GM12878 (cell line): ENCODE measurements around the gene SYMPK. TPM values are rescaled to one million over a fixed set of nuclear protein-coding genes. Genes with fewer than 3 reads are reported as not detected.

ENCODE experiments used
- ATAC-seq: fragments of 200-7000 bp; cut with Tn5 transposase; 3 replicates; pipeline ENCODE4 v1.9.1; 2020; ENCODE audit warnings: mild to moderate bottlenecking, moderate library complexity
- BruUV-seq: library from RNA; stranded (reverse); fragments of 400-500 nt; replicated peaks from 2 replicates; lab custom pipeline; 2021; lab: Mats Ljungman, UMichigan
- CTCF ChIA-PET: fragments of 300-600 bp; sonication (Branson Sonifier 250); formaldehyde crosslinking; extraction: SDS; loops from one replicate; lab custom pipeline; 2021; ENCODE audit warnings: inconsistent platforms; lab: Yijun Ruan, JAX
- POLR2A ChIA-PET: fragments of 350-600 bp; formaldehyde crosslinking; extraction: SDS; loops from one replicate; lab custom pipeline; 2021; ENCODE audit warnings: inconsistent platforms; lab: Charles Lee
- RAD21 ChIA-PET: fragments of 300-600 bp; sonication (Branson Sonifier 250); formaldehyde crosslinking; loops from one replicate; lab custom pipeline; 2023; ENCODE audit warnings: antibody characterized with exemption; ENCODE audit not compliant: unreplicated experiment; lab: Charles Lee
- SMC1A ChIA-PET: fragments of 300-600 bp; sonication (Branson Sonifier 250); formaldehyde crosslinking; loops from one replicate; lab custom pipeline; 2023; ENCODE audit not compliant: unreplicated experiment, uncharacterized antibody; lab: Charles Lee
- DNase-seq: peaks from one replicate; pipeline ENCODE4 v3.0.0-alpha.2; 2011; ENCODE audit warnings: low read depth, low spot score
- FAIRE-seq: peaks from 3 replicates; lab custom pipeline; 2011; peaks lifted over from hg19 to GRCh38; lab: Jason Lieb, UNC
- H2AFZ ChIP-seq: 2 replicates; pipeline ENCODE4 v1.6.0; 2011; ENCODE audit warnings: low read depth, low read length, control low read depth; ENCODE audit not compliant: control insufficient read depth
- H3K27ac ChIP-seq: 2 replicates; pipeline ENCODE4 v1.5.1; 2011; ENCODE audit warnings: control low read depth; ENCODE audit not compliant: control insufficient read depth, insufficient read depth
- H3K27me3 ChIP-seq, 2 experiments: replicated peaks in 1 of 2; 2 replicates each; pipeline versions ENCODE4 v1.6.0 to v1.6.1; 2011; ENCODE audit warnings: low read length in 1 of 2; ENCODE audit not compliant: control insufficient read depth in 2 of 2, insufficient read depth in 2 of 2
- H3K36me3 ChIP-seq, 2 experiments: 2 replicates each; pipeline ENCODE4 v1.5.1; 2011; ENCODE audit warnings: low read length in 1 of 2; ENCODE audit not compliant: control insufficient read depth in 2 of 2, insufficient read depth in 2 of 2
- H3K4me1 ChIP-seq: 2 replicates; pipeline ENCODE4 v1.6.1; 2011; ENCODE audit warnings: mild to moderate bottlenecking, low read length, moderate library complexity, mixed read lengths; ENCODE audit not compliant: control insufficient read depth, insufficient read depth
- H3K4me2 ChIP-seq: 2 replicates; pipeline ENCODE4 v1.6.0; 2011; ENCODE audit warnings: control low read depth; ENCODE audit not compliant: control insufficient read depth, insufficient read depth
- H3K4me3 ChIP-seq: fragments of 200-600 bp; sonication (generic); 2 replicates; pipeline ENCODE4 v1.5.1; 2016
- H3K79me2 ChIP-seq: 2 replicates; pipeline ENCODE4 v1.6.0; 2011; ENCODE audit warnings: low read length; ENCODE audit not compliant: control insufficient read depth, insufficient read depth
- H3K9ac ChIP-seq: 2 replicates; pipeline ENCODE4 v1.8.0; 2011; ENCODE audit warnings: low read length, control low read depth, mixed read lengths; ENCODE audit not compliant: control insufficient read depth, insufficient read depth
- H3K9me3 ChIP-seq: replicated peaks from 3 replicates; pipeline ENCODE4 v1.5.1; 2011; ENCODE audit warnings: mild to moderate bottlenecking, low read length; ENCODE audit not compliant: control insufficient read depth, insufficient read depth
- H4K20me1 ChIP-seq: 2 replicates; pipeline ENCODE4 v1.6.0; 2011; ENCODE audit not compliant: control insufficient read depth, insufficient read depth
- CBFB ChIP-seq: IDR thresholded peaks from 2 replicates; pipeline ENCODE4 v1.6.1; 2016; ENCODE audit warnings: antibody characterized with exemption, low read depth
- HDAC2 ChIP-seq: fragments of 200-600 bp; sonication (generic); IDR thresholded peaks from 2 replicates; pipeline ENCODE4 v1.6.1; 2017
- JUNB ChIP-seq: IDR thresholded peaks from 2 replicates; pipeline ENCODE4 v1.6.1; 2016; ENCODE audit warnings: antibody characterized with exemption, mild to moderate bottlenecking
- PRDM15 ChIP-seq: fragments of 450-650 bp; formaldehyde crosslinking; IDR thresholded peaks from 2 replicates; pipeline ENCODE4 v1.4.0; 2020; ENCODE audit warnings: mild to moderate bottlenecking, moderate library complexity
- WGBS: methylation state at CpG from one replicate; pipeline ENCODE4 v1.1.6; 2016; ENCODE audit warnings: low lambda C conversion rate; ENCODE audit not compliant: insufficient replicate concordance, insufficient coverage; ENCODE audit errors: missing lambda C conversion rate; 5-methylcytosine and 5-hydroxymethylcytosine counted together
- in situ Hi-C: fragments of 300-500 bp; cut with MboI; formaldehyde crosslinking; loops from 9 replicates; pipeline ENCODE4 v1.14.3; 2018; ENCODE audit warnings: mixed read lengths
- intact Hi-C: fragments of 100-400 bp; cut with micrococcal nuclease; formaldehyde crosslinking; loops from one replicate; pipeline ENCODE4 v1.14.2; 2022; ENCODE audit not compliant: unreplicated experiment
- polyA plus RNA-seq, 11 experiments: library from polyadenylated mRNA; depleted of rRNA in 4 of 11; unstranded in 6 of 11; stranded (reverse) in 5 of 11; fragments of >200 nt; fragmentation: Nextera tagmentation in 4 of 11; fragmentation: Illumina TruSeq in 1 of 11; extraction: Ambion mirVana in 4 of 11; extraction: Trizol in 1 of 11; gene quantifications; 1 replicate in 1 of 11; 2 replicates in 10 of 11; pipeline versions ENCODE4 v1.2.1 to v1.2.3, GENCODE V29; 2011 to 2016; ENCODE audit warnings: inconsistent platforms in 2 of 11, missing spikeins in 2 of 11, low read depth in 1 of 11
- total RNA-seq, 4 experiments: library from RNA; depleted of rRNA in 3 of 4; stranded (reverse); fragments of >200 nt in 3 of 4; fragmentation: Illumina TruSeq in 1 of 4; extraction: Trizol in 1 of 4; gene quantifications; 2 replicates each; pipeline versions ENCODE4 v1.2.1 to v1.2.3, GENCODE V29; 2013 to 2021

SYMPK gene
- total and polyA plus RNA-seq, 10 of the 15 experiments (the other 5 are each of a cell fraction or from before 2014, with no cell fraction given) = 0.49 to 109 (median 42.5) TPM

- Histone ChIP-seq H3K4me3 (0 out of 2 replicates have a peak overlapping the region, but pooled peaks have one; percentile 49), H3K79me2 (peaks cover 10% of the 10 kb centered on the region), H3K9ac (no peak overlapping the region), H2AFZ (no peak overlapping the region), H4K20me1 (no peaks in the 10 kb centered on the region), H3K4me2 (0 out of 2 replicates have a peak overlapping the region, but pooled peaks have one; percentile 2), H3K36me3 (peaks cover 0 to 1% of the 10 kb centered on the region in 2 experiments; a peak in 1 of 4 replicates), H3K27ac (no peak overlapping the region), H3K4me1 (peaks cover 26% of the 10 kb centered on the region), H3K9me3 (no peaks in the 10 kb centered on the region), H3K27me3 (no peaks in the 10 kb centered on the region)
- ChIA-PET CTCF (interaction anchor here (2.1 to 9.1 kb wide), 3 partner anchors 20 to 145 kb away, joined by 6 to 194 read pairs (median 28); partner anchors contain the start of genes FOXA3 and SYMPK), POLR2A (interaction anchor here (0.5 to 9.0 kb wide), 3 partner anchors 20 to 193 kb away, joined by 3 to 178 read pairs (median 4); partner anchors contain the start of genes FOXA3 and SYMPK), RAD21 (interaction anchor here (2.6 to 7.6 kb wide), 2 partner anchors 19 to 114 kb away, joined by 9 to 159 read pairs; partner anchors contain the start of genes FOXA3, SIX5 and SYMPK), SMC1A (interaction anchor here (3.3 to 6.0 kb wide), 2 partner anchors 16 to 66 kb away, joined by 9 to 98 read pairs; partner anchors contain the start of genes FOXA3 and SYMPK)
- in situ Hi-C loops = no loop called here
- BruUV-seq = no TSS peak
- 3% methylated on average over 5 of the region's 5 CpGs for whole genome bisulfite sequencing
- FAIRE-seq (no peak), ATAC-seq (no peak), DNase-seq (no peak)
- intact Hi-C loops = loop anchor here (1.0 kb wide), 1 partner anchor 66 kb away; no protein-coding TSS in a partner anchor
- TF ChIP-seq CBFB (0 out of 2 replicates have a peak, but pooled peaks have one; percentile 4), JUNB (peak; percentile 21; the same call in 1 of the 2 replicates), PRDM15 (CRISPR knock-in tag) (no peak), HDAC2 (no peak)
Observed at GRCh38 chr19:45883586-45883880, 20.6 kb upstream of the SYMPK start.
